Prostate gland (tissue), 2 donors: ENCODE measurements around the gene CPLX1. TPM values are rescaled to one million over a fixed set of nuclear protein-coding genes. Genes with fewer than 3 reads are reported as not detected.

Source experiments
- DNase-seq: peaks from one replicate; pipeline ENCODE4 v3.0.0-alpha.2; 2019; ENCODE audit warnings: low spot score
- H3K27ac ChIP-seq, 2 donors: fragments of 200-600 bp; sonication (generic); 2 replicates each; pipeline ENCODE4 v1.5.1; 2017 to 2019
- H3K27me3 ChIP-seq: fragments of 200-600 bp; sonication (generic); replicated peaks from 2 replicates; pipeline ENCODE4 v1.5.1; 2019; ENCODE audit not compliant: insufficient read depth
- H3K36me3 ChIP-seq, 2 donors: fragments of 200-600 bp; sonication (generic); 1 replicate in 1 of 2; 2 replicates in 1 of 2; pipeline versions ENCODE4 v1.5.1 to v1.8.1; 2017 to 2019
- H3K4me1 ChIP-seq: fragments of 200-600 bp; sonication (generic); replicated peaks from 2 replicates; pipeline ENCODE4 v1.5.1; 2019
- H3K4me3 ChIP-seq, 2 donors: fragments of 200-600 bp; sonication (generic); 2 replicates each; pipeline ENCODE4 v1.5.1; 2017 to 2019
- H3K9me3 ChIP-seq: fragments of 200-600 bp; sonication (generic); 2 replicates; pipeline ENCODE4 v1.5.1; 2017
- POLR2A ChIP-seq: fragments of 450-650 bp; IDR thresholded peaks from one replicate; pipeline ENCODE4 v1.6.1; 2016; ENCODE audit warnings: antibody characterized with exemption, mild to moderate bottlenecking
- POLR2AphosphoS5 ChIP-seq: sonication (generic); formaldehyde crosslinking; IDR thresholded peaks from one replicate; pipeline ENCODE4 v1.6.1; 2017; ENCODE audit warnings: antibody characterized with exemption
- WGBS: methylation state at CpG from one replicate; pipeline ENCODE4 v1.1.5; 2018; 5-methylcytosine and 5-hydroxymethylcytosine counted together
- intact Hi-C: fragments of 100-400 bp; cut with DNase I; formaldehyde crosslinking; loops from one replicate; pipeline ENCODE4 v1.14.2; 2022
- total RNA-seq, 2 donors: library from RNA; depleted of rRNA; stranded (reverse); fragments of >200 nt; gene quantifications; one replicate each; pipeline ENCODE4 v1.1.0, GENCODE V29; 2016
- TF ChIP-seq, protein P1 (sequence below), 4 experiments: fragments of 200-600 bp in 2 of 4; fragments of 450-650 bp in 2 of 4; sonication (generic) in 2 of 4; IDR thresholded peaks; 1 replicate in 3 of 4; 2 replicates in 1 of 4; pipeline ENCODE4 v1.5.1; 2016 to 2019; ENCODE audit warnings: antibody characterized with exemption in 4 of 4, mild to moderate bottlenecking in 2 of 4, moderate library complexity in 2 of 4

CPLX1 gene
- total RNA-seq, 2 donors from 2014 or later = 2.5 to 4.4 TPM

- Histone ChIP-seq H3K27me3 (peaks cover 28% of the 10 kb centered on the region), H3K4me3 (no peak overlapping the region), H3K4me1 (peaks cover 4% of the 10 kb centered on the region), H3K36me3 (no peaks in the 10 kb centered on the region), H3K9me3 (no peaks in the 10 kb centered on the region), H3K27ac (no peak overlapping the region)
- intact Hi-C loops = no loop called here
- TF ChIP-seq POLR2A (no peak), POLR2AphosphoS5 (no peak)
- TF ChIP-seq, protein P1, sequence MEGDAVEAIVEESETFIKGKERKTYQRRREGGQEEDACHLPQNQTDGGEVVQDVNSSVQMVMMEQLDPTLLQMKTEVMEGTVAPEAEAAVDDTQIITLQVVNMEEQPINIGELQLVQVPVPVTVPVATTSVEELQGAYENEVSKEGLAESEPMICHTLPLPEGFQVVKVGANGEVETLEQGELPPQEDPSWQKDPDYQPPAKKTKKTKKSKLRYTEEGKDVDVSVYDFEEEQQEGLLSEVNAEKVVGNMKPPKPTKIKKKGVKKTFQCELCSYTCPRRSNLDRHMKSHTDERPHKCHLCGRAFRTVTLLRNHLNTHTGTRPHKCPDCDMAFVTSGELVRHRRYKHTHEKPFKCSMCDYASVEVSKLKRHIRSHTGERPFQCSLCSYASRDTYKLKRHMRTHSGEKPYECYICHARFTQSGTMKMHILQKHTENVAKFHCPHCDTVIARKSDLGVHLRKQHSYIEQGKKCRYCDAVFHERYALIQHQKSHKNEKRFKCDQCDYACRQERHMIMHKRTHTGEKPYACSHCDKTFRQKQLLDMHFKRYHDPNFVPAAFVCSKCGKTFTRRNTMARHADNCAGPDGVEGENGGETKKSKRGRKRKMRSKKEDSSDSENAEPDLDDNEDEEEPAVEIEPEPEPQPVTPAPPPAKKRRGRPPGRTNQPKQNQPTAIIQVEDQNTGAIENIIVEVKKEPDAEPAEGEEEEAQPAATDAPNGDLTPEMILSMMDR (IDR thresholded peaks at IDR 0.05) = no peak
- 69% methylated on average over 19 of the region's 22 CpGs for WGBS
- no peak for DNase-seq
These were observed 4.7 kb downstream of the CPLX1 start for GRCh38 chr4:821181-821591.

DNA sequence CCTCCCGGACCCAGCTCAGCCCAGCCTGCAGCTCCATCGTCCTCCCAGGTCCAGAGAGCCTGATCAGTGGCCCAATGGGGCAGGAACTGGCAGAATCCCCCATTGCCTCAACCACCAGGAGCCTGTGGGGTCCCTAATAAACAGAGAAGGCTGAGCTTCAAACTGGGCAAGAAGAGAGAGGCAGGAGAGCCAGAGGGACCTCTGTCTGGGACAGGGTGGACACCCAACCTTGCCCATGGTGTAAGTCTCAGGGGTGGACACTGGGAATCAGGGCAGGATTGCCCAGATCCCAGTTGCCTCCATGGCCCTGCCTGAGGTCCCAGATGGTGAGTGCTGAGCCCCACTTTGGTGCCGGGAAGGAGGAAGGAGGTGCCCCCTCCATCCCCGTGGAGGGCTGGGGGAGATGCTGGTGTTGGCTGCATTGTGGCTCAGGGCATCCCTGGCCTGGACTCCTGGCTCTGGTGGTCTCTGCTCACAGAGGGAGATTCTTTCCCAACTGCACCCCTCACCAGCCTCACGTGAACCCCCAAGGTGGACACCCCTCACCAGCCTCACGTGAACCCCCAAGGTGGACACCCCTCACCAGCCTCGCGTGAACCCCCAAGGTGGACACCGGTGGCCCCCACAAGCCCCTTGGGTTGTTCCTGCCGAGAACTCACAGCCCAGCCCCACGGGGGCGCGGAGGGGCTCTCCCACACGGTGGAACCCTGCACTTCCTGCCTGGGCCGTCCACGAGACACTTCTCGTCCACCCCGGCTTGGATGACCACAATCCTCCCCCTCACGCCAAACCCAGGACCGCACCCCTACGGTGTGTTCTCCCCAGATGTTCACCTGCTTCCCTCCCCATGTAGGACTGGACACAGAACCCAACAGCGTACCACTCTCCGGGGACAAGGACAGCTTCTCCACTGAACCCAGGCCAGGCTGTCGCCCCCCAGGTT, 5.4 kb downstream of the CPLX1 start:
- intact Hi-C loops = no loop called here
- TF ChIP-seq, protein P1 (IDR thresholded peaks at IDR 0.05) = no peak
- TF ChIP-seq POLR2A (no peak), POLR2AphosphoS5 (no peak)
- Histone ChIP-seq H3K4me1 (peaks cover 3% of the 10 kb centered on the region), H3K27me3 (peaks cover 28% of the 10 kb centered on the region), H3K36me3 (no peaks in the 10 kb centered on the region), H3K4me3 (no peak overlapping the region), H3K27ac (no peak overlapping the region), H3K9me3 (no peaks in the 10 kb centered on the region)
- no peak for DNase-seq
- WGBS = 83% methylated on average over 23 of the region's 24 CpGs

DNA sequence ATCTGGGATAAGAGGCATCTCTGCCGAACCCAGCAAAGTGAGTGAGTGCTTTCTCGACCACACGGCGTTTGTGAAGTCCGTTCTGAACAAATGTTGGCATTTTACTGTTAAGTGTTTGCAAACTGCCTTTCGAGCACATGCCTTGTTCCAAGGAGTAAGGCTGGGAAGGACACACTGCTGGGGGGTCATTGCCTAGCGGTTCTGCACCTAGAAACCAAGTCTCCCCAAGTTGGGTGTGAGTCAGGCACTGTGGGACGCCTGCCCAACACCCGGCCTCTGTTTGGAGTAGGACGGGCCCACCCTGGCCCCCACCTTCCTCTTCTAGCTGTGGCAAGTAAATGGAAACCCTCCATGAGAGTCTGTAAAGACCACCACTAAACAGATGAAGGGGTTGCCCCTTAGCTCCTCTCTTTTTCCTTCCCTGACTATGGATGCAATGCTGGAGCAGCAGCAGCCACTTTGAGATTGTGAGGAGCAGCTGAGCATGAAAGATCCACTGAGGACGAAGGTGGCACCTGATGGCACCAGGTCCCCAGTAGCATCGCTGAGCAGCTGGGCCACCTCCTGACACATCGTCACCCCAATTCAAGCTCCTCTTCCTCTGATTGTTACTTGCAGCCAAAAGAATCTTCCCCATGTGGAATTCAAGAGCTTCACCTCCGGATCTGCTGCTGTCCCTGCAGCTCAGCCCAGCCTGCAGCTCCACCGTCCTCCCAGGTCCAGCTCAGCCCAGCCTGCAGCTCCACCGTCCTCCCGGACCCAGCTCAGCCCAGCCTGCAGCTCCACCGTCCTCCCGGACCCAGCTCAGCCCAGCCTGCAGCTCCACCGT, 6.3 kb downstream of the CPLX1 start:
- Histone ChIP-seq H3K4me1 (no peaks in the 10 kb centered on the region), H3K27me3 (peaks cover 20% of the 10 kb centered on the region), H3K27ac (no peak overlapping the region), H3K9me3 (no peaks in the 10 kb centered on the region), H3K36me3 (no peaks in the 10 kb centered on the region), H3K4me3 (no peak overlapping the region)
- no peak for DNase-seq
- intact Hi-C loops = no loop called here
- WGBS = 80% methylated on average over 20 of the region's 20 CpGs
- TF ChIP-seq POLR2A (no peak), POLR2AphosphoS5 (no peak)
- TF ChIP-seq, protein P1 (IDR thresholded peaks at IDR 0.05) = no peak

DNA sequence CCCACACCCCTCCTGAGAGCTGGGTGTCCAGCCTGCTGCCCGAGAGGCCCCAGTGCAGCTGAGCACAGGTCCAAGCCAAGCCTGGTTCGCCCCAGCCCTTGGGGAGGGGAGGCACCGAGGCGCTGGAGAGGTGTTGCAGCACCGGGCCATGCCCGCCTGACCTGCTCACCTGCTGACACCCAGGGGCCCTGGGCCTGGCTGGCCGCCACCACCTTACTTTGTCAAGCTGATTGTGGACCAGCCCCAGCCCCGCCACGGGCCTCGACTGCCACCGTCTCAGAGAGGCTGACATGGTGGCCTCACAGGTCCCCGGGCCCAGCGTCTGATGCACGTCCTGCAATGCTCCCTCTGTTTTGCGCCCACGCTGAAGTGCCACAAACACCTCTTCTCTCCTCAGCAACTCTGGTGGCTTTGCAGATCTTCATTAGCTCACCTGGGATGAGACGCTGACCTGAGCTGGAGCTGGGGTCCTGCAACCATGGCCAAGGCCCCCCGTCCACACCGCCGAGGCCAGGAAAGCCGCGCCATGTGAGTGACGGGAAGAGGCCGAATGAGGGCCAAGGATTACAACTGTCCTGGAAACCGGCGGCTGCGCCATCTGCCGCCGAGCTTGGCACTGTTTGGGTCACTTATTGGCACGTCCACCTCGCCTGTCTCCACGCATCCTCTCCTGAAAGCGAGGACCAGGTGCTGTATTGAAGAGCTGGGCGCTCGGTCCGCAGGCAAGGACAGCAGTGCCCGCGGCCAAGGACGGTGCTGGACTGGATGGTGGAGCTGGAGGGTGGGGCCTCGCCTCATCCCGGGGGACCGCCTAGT, 7.6 kb downstream of the CPLX1 start:
- no peaks in the 10 kb centered on the region for H3K4me1 ChIP-seq
- H3K27me3 ChIP-seq = peaks cover 16% of the 10 kb centered on the region
- H3K36me3 ChIP-seq = no peaks in the 10 kb centered on the region
- DNase-seq = no peak
- TF ChIP-seq, protein P1 (IDR thresholded peaks at IDR 0.05) = no peak
- H3K4me3 ChIP-seq = no peak overlapping the region
- intact Hi-C loops = no loop called here
- H3K9me3 ChIP-seq = no peaks in the 10 kb centered on the region
- H3K27ac ChIP-seq = no peak overlapping the region
- WGBS = 90% methylated on average over 33 of the region's 42 CpGs
